NOMO-1 treated with dmso at 0.1 percent for 144 hours (cell line): ENCODE results near the gene MTHFD2L.
A peak's percentile ranks its signal among the peaks of the same experiment; 100 is the strongest.
"Not testable (repeated sequence)": the region's sequence is repeated elsewhere in the genome, so short reads cannot be mapped to it uniquely, and the experiment has no call there.

Source experiments
- DNase-seq: peaks from one replicate; lab custom pipeline; 2025; ENCODE audit not compliant: unreplicated experiment; lab: John Stamatoyannopoulos, UW

The MTHFD2L gene

GRCh38 chr4:74329307-74329706 lies 171.4 kb downstream of the MTHFD2L start:
- DNase-seq: no peak

- no peak for DNase-seq
Measured at GRCh38 chr4:74330295-74330750, 172.4 kb downstream of the MTHFD2L start.

GRCh38 chr4:74331252-74331651 lies 173.3 kb downstream of the MTHFD2L start:
- DNase-seq: no peak

- DNase-seq: no peak
Measured at GRCh38 chr4:74331944-74332343, 174.0 kb downstream of the MTHFD2L start.

- no peak for DNase-seq
Measured at GRCh38 chr4:74334636-74335035, 176.7 kb downstream of the MTHFD2L start.

- peak; percentile 26 for DNase-seq
Measured at GRCh38 chr4:74335341-74336021, 177.6 kb downstream of the MTHFD2L start.

- DNase-seq: peak; percentile 50
Measured at GRCh38 chr4:74338792-74339333, 180.9 kb downstream of the MTHFD2L start.

- DNase-seq: no peak
Measured at GRCh38 chr4:74339501-74339900, 181.6 kb downstream of the MTHFD2L start.

- not testable (repeated sequence) for DNase-seq
Measured at GRCh38 chr4:74340421-74340820, 182.5 kb downstream of the MTHFD2L start.

GRCh38 chr4:74344031-74344430 lies 186.1 kb downstream of the MTHFD2L start:
- no peak for DNase-seq
